ENCODE measurements around the gene ZNF536.

ZNF536 gene

DNA sequence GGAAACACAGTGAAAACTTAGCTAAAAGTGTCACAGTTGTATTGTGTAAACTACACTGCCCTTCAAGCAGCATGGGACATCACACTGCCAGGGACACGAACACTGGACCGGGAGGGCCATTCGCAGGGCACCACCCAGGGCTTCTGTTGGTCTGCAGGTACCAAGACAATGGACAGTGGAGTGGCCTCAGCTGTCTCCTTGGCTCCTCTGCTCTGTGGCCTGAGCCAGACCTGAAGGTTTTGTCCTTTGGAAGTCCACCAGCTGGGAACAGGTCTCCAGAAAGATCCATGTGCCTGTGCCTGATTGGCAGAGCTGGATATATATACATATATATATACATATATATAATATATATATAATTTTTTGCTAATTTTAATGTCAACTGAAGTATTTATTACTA lies 149.8 kb downstream of the ZNF536 start:
- TF ChIP-seq CTCF (IDR thresholded peaks at IDR 0.05; ENCODE audit: insufficient read depth, low read length) (no peak), POLR2AphosphoS5 (IDR thresholded peaks at IDR 0.05; ENCODE audit: low read depth) (no peak), SPI1 (IDR thresholded peaks at IDR 0.05; ENCODE audit: borderline replicate concordance, low read depth) (no peak), GABPA (IDR thresholded peaks at IDR 0.05; ENCODE audit: low read depth) (no peak)
- TF ChIP-seq, protein P1, sequence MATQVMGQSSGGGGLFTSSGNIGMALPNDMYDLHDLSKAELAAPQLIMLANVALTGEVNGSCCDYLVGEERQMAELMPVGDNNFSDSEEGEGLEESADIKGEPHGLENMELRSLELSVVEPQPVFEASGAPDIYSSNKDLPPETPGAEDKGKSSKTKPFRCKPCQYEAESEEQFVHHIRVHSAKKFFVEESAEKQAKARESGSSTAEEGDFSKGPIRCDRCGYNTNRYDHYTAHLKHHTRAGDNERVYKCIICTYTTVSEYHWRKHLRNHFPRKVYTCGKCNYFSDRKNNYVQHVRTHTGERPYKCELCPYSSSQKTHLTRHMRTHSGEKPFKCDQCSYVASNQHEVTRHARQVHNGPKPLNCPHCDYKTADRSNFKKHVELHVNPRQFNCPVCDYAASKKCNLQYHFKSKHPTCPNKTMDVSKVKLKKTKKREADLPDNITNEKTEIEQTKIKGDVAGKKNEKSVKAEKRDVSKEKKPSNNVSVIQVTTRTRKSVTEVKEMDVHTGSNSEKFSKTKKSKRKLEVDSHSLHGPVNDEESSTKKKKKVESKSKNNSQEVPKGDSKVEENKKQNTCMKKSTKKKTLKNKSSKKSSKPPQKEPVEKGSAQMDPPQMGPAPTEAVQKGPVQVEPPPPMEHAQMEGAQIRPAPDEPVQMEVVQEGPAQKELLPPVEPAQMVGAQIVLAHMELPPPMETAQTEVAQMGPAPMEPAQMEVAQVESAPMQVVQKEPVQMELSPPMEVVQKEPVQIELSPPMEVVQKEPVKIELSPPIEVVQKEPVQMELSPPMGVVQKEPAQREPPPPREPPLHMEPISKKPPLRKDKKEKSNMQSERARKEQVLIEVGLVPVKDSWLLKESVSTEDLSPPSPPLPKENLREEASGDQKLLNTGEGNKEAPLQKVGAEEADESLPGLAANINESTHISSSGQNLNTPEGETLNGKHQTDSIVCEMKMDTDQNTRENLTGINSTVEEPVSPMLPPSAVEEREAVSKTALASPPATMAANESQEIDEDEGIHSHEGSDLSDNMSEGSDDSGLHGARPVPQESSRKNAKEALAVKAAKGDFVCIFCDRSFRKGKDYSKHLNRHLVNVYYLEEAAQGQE (IDR thresholded peaks at IDR 0.05; ENCODE audit: insufficient replicate concordance, low read depth), result no peak
- DNase-seq (ENCODE audit: low read depth in 1 of 2, low spot score in 1 of 2), result no peak
- Histone ChIP-seq H3K27me3 (ENCODE audit: insufficient read depth, poor library complexity, severe bottlenecking) (no peaks in the 10 kb centered on the region), H3K27ac (replicated peaks) (no peak overlapping the region), H3K4me3 (replicated peaks; ENCODE audit: insufficient read depth, low read length) (no peak overlapping the region)

DNA sequence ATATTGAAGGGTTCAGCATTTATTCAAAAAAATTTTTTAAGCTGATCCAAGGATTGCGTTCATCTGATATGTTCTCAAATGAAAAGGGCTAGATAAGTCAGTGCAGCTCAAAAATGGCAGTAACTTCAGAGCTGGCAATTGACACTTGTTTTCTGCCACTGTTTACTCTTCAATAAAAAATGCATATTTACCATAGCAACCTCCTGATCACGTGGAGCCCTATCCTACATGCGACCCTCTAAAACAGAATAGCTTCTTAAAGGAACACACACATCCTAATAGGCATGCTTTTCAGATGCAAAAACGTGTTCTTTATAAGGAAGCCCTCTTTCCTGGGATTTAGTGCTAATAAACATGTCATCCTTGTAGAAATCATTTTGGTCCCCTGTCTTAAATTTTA lies 150.2 kb downstream of the ZNF536 start:
- H3K27ac ChIP-seq (replicated peaks), result no peak overlapping the region
- TF ChIP-seq CTCF (IDR thresholded peaks at IDR 0.05; ENCODE audit: insufficient read depth, low read length), result no peak
- TF ChIP-seq, protein P1 (IDR thresholded peaks at IDR 0.05; ENCODE audit: insufficient replicate concordance, low read depth), result no peak
- no peak for TF ChIP-seq GABPA (IDR thresholded peaks at IDR 0.05; ENCODE audit: low read depth)
- TF ChIP-seq POLR2AphosphoS5 (IDR thresholded peaks at IDR 0.05; ENCODE audit: low read depth), result no peak
- no peak for TF ChIP-seq SPI1 (IDR thresholded peaks at IDR 0.05; ENCODE audit: borderline replicate concordance, low read depth)
- no peak overlapping the region for H3K4me3 ChIP-seq (replicated peaks; ENCODE audit: insufficient read depth, low read length)
- no peaks in the 10 kb centered on the region for H3K27me3 ChIP-seq (ENCODE audit: insufficient read depth, poor library complexity, severe bottlenecking)
- no peak for DNase-seq (ENCODE audit: low read depth in 1 of 2, low spot score in 1 of 2)

DNA sequence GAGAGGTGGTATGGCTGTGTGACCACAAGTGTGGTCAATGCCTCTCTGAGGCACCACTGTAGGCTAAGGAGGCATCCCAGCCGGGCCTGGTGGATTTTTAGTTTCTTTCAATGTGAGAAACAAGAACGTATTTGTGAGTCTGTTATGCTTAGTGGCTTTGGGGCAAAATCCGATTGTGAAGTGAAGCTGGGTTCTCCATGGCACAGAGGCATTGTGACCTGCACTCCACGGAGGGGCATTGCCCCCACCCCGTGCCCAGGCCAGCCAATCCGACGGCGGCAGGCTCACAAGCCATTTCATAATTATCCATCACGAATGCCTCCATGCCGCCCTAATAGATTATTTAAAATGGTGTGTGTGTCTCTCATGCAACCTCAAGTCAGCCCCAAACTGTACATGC lies 151.6 kb downstream of the ZNF536 start:
- H3K27me3 ChIP-seq (ENCODE audit: insufficient read depth, poor library complexity, severe bottlenecking), result no peaks in the 10 kb centered on the region
- H3K4me3 ChIP-seq (replicated peaks; ENCODE audit: insufficient read depth, low read length), result no peak overlapping the region
- no peak for TF ChIP-seq POLR2AphosphoS5 (IDR thresholded peaks at IDR 0.05; ENCODE audit: low read depth)
- no peak for TF ChIP-seq CTCF (IDR thresholded peaks at IDR 0.05; ENCODE audit: insufficient read depth, low read length)
- TF ChIP-seq SPI1 (IDR thresholded peaks at IDR 0.05; ENCODE audit: borderline replicate concordance, low read depth), result no peak
- TF ChIP-seq GABPA (IDR thresholded peaks at IDR 0.05; ENCODE audit: low read depth), result no peak
- TF ChIP-seq, protein P1 (IDR thresholded peaks at IDR 0.05; ENCODE audit: insufficient replicate concordance, low read depth), result no peak
- H3K27ac ChIP-seq (replicated peaks), result no peak overlapping the region
- no peak for DNase-seq (ENCODE audit: low read depth in 1 of 2, low spot score in 1 of 2)

Data from HL-60 (cell line).